Naive B cell (primary cell): Measurements from ENCODE around the gene MRPL14. TPM values are rescaled to one million over a fixed set of nuclear protein-coding genes. Genes with fewer than 3 reads are reported as not detected.

Experiments used
- ATAC-seq, 2 donors: fragments of 150-1000 bp; cut with Tn5 transposase; 2 replicates each; pipeline ENCODE4 v1.10.0; 2021; ENCODE audit warnings: low read depth in 2 of 2, mild to moderate bottlenecking in 2 of 2, moderate library complexity in 2 of 2
- DNase-seq: peaks from one replicate; pipeline ENCODE4 v3.0.0; 2022
- H3K27ac Mint-ChIP-seq, 6 donors: one replicate each; pipeline ENCODE4 v1.8.0; 2020 to 2022; ENCODE audit warnings: mild to moderate bottlenecking in 6 of 6, mixed read lengths in 6 of 6, moderate library complexity in 5 of 6, inconsistent platforms in 2 of 6
- H3K27me3 Mint-ChIP-seq, 3 donors: one replicate each; pipeline ENCODE4 v1.8.0; 2021 to 2022; ENCODE audit warnings: mixed read lengths in 3 of 3, mild to moderate bottlenecking in 1 of 3
- H3K36me3 Mint-ChIP-seq, 2 donors: one replicate each; pipeline ENCODE4 v1.8.0; 2020 to 2022; ENCODE audit warnings: mixed read lengths in 2 of 2, inconsistent platforms in 1 of 2, mild to moderate bottlenecking in 1 of 2
- H3K4me1 Mint-ChIP-seq, 3 donors: one replicate each; pipeline ENCODE4 v1.8.0; 2020 to 2022; ENCODE audit warnings: mixed read lengths in 3 of 3, inconsistent platforms in 1 of 3, mild to moderate bottlenecking in 1 of 3, moderate library complexity in 1 of 3
- H3K4me3 Mint-ChIP-seq, 8 donors: one replicate each; pipeline ENCODE4 v1.8.0; 2020 to 2022; ENCODE audit warnings: mild to moderate bottlenecking in 8 of 8, mixed read lengths in 8 of 8, moderate library complexity in 8 of 8, inconsistent platforms in 2 of 8
- H3K9me3 Mint-ChIP-seq, 7 donors: one replicate each; pipeline ENCODE4 v1.8.0; 2020 to 2022; ENCODE audit warnings: mixed read lengths in 7 of 7, mild to moderate bottlenecking in 5 of 7, inconsistent platforms in 2 of 7, moderate library complexity in 1 of 7
- polyA plus RNA-seq, 6 donors: library from polyadenylated mRNA; unstranded; fragments of 300-500 nt; fragmentation: Illumina TruSeq; gene quantifications; one replicate each; pipeline ENCODE4 v1.2.3, GENCODE V29; 2021; ENCODE audit warnings: low read depth in 6 of 6

Gene MRPL14
- 10 to 100 TPM; 68.2 to 99.9 (median 85.0) TPM for polyA plus RNA-seq

GRCh38 chr6:44127186-44128019, at the start of gene MRPL14, which contains the start of gene TMEM63B:
MRPL14 (minus strand) TSS chr6:44127452; CDS start chr6:44116611, 10,841 bp downstream.
TMEM63B (plus strand) TSS chr6:44127554; CDS start chr6:44134585, 7,031 bp downstream.
- H3K9me3 Mint-ChIP-seq = no peaks in the 10 kb centered on the region
- H3K4me1 Mint-ChIP-seq = peaks cover 38 to 54% (median 48%) of the 10 kb centered on the region in 3 donors
- no peaks in the 10 kb centered on the region for H3K27me3 Mint-ChIP-seq
- peak; percentile 88 for DNase-seq
- H3K27ac Mint-ChIP-seq = peak within 1 kb of the TSS; percentile 97 to 100 (median 98)
- no peaks in the 10 kb centered on the region for H3K36me3 Mint-ChIP-seq
- peak; percentile 88 to 89 for ATAC-seq
- H3K4me3 Mint-ChIP-seq = peak within 1 kb of the TSS; percentile 90 to 99 (median 98)

GRCh38 chr6:44176130-44176761, 49.0 kb upstream of the MRPL14 start:
- DNase-seq (no peak), ATAC-seq (no peak)
- H3K27ac Mint-ChIP-seq = peak overlapping the region in 5 of 6 donors; percentile 24 to 95 (median 81)
- peaks cover 3 to 35% (median 11%) of the 10 kb centered on the region in 3 donors for H3K27me3 Mint-ChIP-seq
- H3K4me1 Mint-ChIP-seq = peaks cover 14 to 24% (median 23%) of the 10 kb centered on the region in 3 donors
- H3K9me3 Mint-ChIP-seq = no peaks in the 10 kb centered on the region
- peak overlapping the region in 6 of 8 donors; percentile 47 to 86 (median 60) for H3K4me3 Mint-ChIP-seq
- H3K36me3 Mint-ChIP-seq = no peaks in the 10 kb centered on the region

- Mint-ChIP-seq H3K27me3 (peaks cover 15 to 51% (median 16%) of the 10 kb centered on the region in 3 donors), H3K4me3 (peak overlapping the region in 1 of 8 donors; percentile 1), H3K36me3 (no peaks in the 10 kb centered on the region), H3K27ac (peak overlapping the region in 3 of 6 donors; percentile 34 to 68 (median 65)), H3K4me1 (peaks cover 14 to 23% (median 22%) of the 10 kb centered on the region in 3 donors), H3K9me3 (no peaks in the 10 kb centered on the region)
- ATAC-seq (peak; percentile 51 to 66), DNase-seq (peak; percentile 62)
Measured at GRCh38 chr6:44172731-44173500, 45.7 kb upstream of the MRPL14 start.

- no peaks in the 10 kb centered on the region for H3K36me3 Mint-ChIP-seq
- H3K27ac Mint-ChIP-seq = no peak overlapping the region
- ATAC-seq = no peak
- H3K4me3 Mint-ChIP-seq = no peak overlapping the region
- peaks cover 9 to 15% (median 14%) of the 10 kb centered on the region in 3 donors for H3K4me1 Mint-ChIP-seq
- no peak for DNase-seq
- H3K9me3 Mint-ChIP-seq = no peaks in the 10 kb centered on the region
- peaks cover 17 to 44% (median 20%) of the 10 kb centered on the region in 3 donors for H3K27me3 Mint-ChIP-seq
Measured at GRCh38 chr6:44171899-44172546, 44.8 kb upstream of the MRPL14 start.

- ATAC-seq (no peak), DNase-seq (no peak)
- Mint-ChIP-seq H3K4me3 (no peak overlapping the region), H3K27me3 (peaks cover 16 to 42% (median 40%) of the 10 kb centered on the region in 3 donors), H3K4me1 (peaks cover 6 to 8% (median 7%) of the 10 kb centered on the region in 3 donors), H3K9me3 (no peaks in the 10 kb centered on the region), H3K36me3 (no peaks in the 10 kb centered on the region), H3K27ac (no peak overlapping the region)
Measured at GRCh38 chr6:44169886-44170570, 42.8 kb upstream of the MRPL14 start.

GRCh38 chr6:44169154-44169553, 41.9 kb upstream of the MRPL14 start:
- DNase-seq (no peak), ATAC-seq (no peak)
- Mint-ChIP-seq H3K27ac (no peak overlapping the region), H3K4me3 (no peak overlapping the region), H3K36me3 (no peaks in the 10 kb centered on the region), H3K27me3 (peaks cover 16 to 48% (median 47%) of the 10 kb centered on the region in 3 donors), H3K9me3 (no peaks in the 10 kb centered on the region), H3K4me1 (peaks cover 6 to 8% (median 7%) of the 10 kb centered on the region in 3 donors)

GRCh38 chr6:44167567-44167966, 40.3 kb upstream of the MRPL14 start:
- Mint-ChIP-seq H3K36me3 (no peaks in the 10 kb centered on the region), H3K27ac (no peak overlapping the region), H3K9me3 (no peaks in the 10 kb centered on the region), H3K4me1 (peaks cover 1 to 5% (median 4%) of the 10 kb centered on the region in 3 donors), H3K27me3 (peaks cover 21 to 57% (median 45%) of the 10 kb centered on the region in 3 donors), H3K4me3 (no peak overlapping the region)
- no peak for ATAC-seq
- no peak for DNase-seq

- DNase-seq (no peak), ATAC-seq (no peak)
- Mint-ChIP-seq H3K36me3 (no peaks in the 10 kb centered on the region), H3K27me3 (peaks cover 21 to 61% (median 44%) of the 10 kb centered on the region in 3 donors), H3K4me3 (no peak overlapping the region), H3K9me3 (no peaks in the 10 kb centered on the region), H3K27ac (no peak overlapping the region), H3K4me1 (peaks cover 0 to 4% (median 3%) of the 10 kb centered on the region in 3 donors)
Measured at GRCh38 chr6:44166591-44167184, 39.4 kb upstream of the MRPL14 start.

- Mint-ChIP-seq H3K27me3 (peaks cover 18 to 56% (median 41%) of the 10 kb centered on the region in 3 donors), H3K9me3 (no peaks in the 10 kb centered on the region), H3K36me3 (no peaks in the 10 kb centered on the region), H3K4me1 (peaks cover 0 to 4% (median 3%) of the 10 kb centered on the region in 3 donors), H3K27ac (no peak overlapping the region), H3K4me3 (no peak overlapping the region)
- no peak for ATAC-seq
- DNase-seq = no peak
Measured at GRCh38 chr6:44166116-44166515, 38.9 kb upstream of the MRPL14 start.

GRCh38 chr6:44162876-44163625, 35.8 kb upstream of the MRPL14 start:
- no peak for ATAC-seq
- Mint-ChIP-seq H3K4me1 (peaks cover 0 to 4% (median 3%) of the 10 kb centered on the region in 3 donors), H3K27me3 (peaks cover 13 to 45% (median 26%) of the 10 kb centered on the region in 3 donors), H3K36me3 (no peaks in the 10 kb centered on the region), H3K27ac (no peak overlapping the region), H3K4me3 (no peak overlapping the region), H3K9me3 (no peaks in the 10 kb centered on the region)
- no peak for DNase-seq

GRCh38 chr6:44161997-44162338, 34.7 kb upstream of the MRPL14 start:
- H3K27me3 Mint-ChIP-seq = peaks cover 10 to 41% (median 26%) of the 10 kb centered on the region in 3 donors
- no peaks in the 10 kb centered on the region for H3K9me3 Mint-ChIP-seq
- H3K4me3 Mint-ChIP-seq = no peak overlapping the region
- no peaks in the 10 kb centered on the region for H3K36me3 Mint-ChIP-seq
- peaks cover 0 to 4% (median 3%) of the 10 kb centered on the region in 3 donors for H3K4me1 Mint-ChIP-seq
- peak overlapping the region in 1 of 6 donors; percentile 66 for H3K27ac Mint-ChIP-seq
- no peak for ATAC-seq
- no peak for DNase-seq
